HG03354 (cell line): ENCODE data around the gene ARL14.
"Not testable (repeated sequence)": the region's sequence is repeated elsewhere in the genome, so short reads cannot be mapped to it uniquely, and the experiment has no call there.

Experiments used
- ATAC-seq: cut with Tn5 transposase; IDR thresholded peaks from one replicate; pipeline ENCODE4 v1.9.1; 2021; ENCODE audit warnings: mild to moderate bottlenecking; ENCODE audit not compliant: unreplicated experiment, poor library complexity, severe bottlenecking

Gene ARL14

DNA sequence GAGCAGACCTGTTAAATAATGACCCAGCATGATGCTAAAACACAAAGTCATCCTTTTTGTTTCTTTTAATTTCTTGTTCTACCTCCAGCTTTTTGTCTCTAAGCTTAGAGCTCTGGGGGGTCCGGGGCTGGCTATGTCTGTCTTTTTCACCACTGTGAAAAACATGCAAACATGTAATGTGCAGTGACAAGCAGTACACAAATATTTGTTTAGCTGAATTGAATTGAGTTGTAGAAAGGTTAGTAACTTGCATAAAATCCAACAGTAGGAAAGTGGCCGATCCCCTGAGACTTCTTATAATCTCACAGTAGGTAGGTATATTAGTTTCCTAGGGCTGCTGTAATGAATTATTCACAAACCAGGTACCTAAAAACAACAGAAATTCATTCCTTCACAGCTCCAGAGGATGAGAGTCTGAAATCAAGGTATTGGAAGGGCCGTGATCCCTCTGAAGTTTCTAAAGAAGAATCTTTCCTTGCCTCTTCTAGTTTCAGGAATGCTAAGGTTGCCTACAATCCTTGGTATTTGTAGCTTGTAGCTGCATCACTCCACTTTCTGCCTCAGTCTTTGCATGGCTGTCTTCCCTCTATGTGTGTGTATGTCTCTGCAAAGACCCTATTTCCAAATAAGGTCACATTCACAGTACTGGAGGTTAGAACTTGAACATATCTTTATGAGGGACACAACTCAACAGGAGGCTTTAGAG, 32.7 kb downstream of the ARL14 start:
- no peak for ATAC-seq

DNA sequence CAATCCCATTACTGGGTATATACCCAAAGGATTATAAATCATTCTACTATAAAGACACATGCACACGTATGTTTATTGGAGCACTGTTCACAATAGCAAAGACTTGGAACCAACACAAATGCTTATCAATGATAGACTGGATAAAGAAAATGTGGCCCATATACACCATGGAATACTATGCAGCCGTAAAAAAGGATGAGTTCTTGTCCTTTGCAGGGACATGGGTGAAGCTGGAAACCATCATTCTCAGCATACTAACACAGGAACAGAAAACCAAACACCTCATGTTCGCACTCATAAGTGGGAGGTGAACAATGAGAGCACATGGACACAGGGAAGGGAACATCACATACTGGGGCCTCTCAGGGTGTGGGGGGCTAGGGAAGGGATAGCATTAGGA, 36.2 kb downstream of the ARL14 start:
- not testable (repeated sequence) for ATAC-seq

DNA sequence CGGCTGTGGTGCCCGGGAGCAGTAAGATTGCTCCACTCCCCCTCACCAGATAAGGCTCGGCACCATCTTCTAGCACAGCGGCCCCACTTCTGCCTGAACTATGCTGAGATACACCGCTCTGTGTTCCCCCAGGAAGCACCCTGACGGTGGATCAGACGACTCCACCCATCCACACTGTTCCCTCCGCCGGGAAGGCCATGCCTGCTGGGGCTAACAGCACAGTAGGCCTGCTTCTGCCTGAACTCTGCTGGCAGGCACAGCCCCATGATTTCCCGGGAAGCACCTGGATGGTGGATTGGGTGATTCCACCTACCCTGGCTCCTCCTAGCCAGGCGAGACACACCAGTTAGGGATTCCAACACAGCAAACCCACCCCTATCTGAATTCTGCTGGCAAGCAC, 42.8 kb downstream of the ARL14 start:
- ATAC-seq, result no peak

DNA sequence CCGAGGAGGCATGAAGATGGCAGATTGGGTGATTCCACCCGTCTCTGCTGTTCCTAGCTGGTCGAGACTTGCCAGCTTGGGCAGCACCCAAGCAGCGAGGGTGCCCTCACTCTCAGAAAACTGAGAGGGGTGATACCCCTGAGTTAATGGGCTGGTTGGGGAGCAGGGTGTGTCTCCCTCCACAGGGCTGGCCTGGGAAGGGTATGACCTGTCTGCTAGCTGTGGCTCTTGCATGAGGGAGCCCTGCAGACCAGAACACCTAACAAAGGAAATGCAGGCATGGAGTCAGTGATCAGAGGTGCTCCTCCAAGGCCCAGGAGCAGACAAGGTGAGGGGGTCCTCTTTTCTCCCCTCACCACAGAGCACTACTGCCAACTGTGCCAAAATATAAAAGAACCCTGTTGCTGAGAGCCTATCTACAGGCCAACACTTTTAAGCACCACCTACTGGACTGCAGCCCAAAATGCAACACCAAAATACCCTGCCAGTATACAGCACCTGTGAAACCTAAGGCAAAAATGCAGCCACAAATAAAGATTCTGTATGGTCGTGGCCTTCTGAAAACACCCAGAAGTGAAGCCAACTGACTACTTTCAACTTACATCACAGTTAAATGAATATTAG, 43.3 kb downstream of the ARL14 start:
- ATAC-seq, result peak; percentile 82

- no peak for ATAC-seq
Measured at GRCh38 chr3:160722331-160722730, 45.4 kb downstream of the ARL14 start.

GRCh38 chr3:160725338-160725737, 48.4 kb downstream of the ARL14 start:
- no peak for ATAC-seq
